ENCODE data around the gene NSFL1C. TPM values are rescaled to one million over a fixed set of nuclear protein-coding genes. Genes with fewer than 3 reads are reported as not detected.

The NSFL1C gene
- total and polyA plus RNA-seq, 2 of the 4 experiments (the other 2 are of a cell fraction) = 33.0 to 40.3 TPM

GRCh38 chr20:1394686-1395085 is 72.0 kb downstream of the NSFL1C start:
- in situ Hi-C loops (cut with MboI; ENCODE audit: low sequenced_read_pairs) = no loop called here
- POLR2A ChIA-PET (ENCODE audit: unreplicated experiment) = no interaction called here

More at GRCh38 chr20:1394686-1395085, 72.0 kb downstream of the NSFL1C start:
- H3K79me1 ChIP-seq (ENCODE audit: low read depth in 1 of 2, low read length in 2 of 2) = peaks cover 9 to 39% of the 10 kb centered on the region in 2 experiments; a peak in 3 of 4 replicates
- DNase-seq = no peak
- no peak overlapping the region for H4K8ac ChIP-seq (ENCODE audit: low read depth in 2 of 2, low read length in 2 of 2)
- dilution Hi-C loops (cut with HindIII; ENCODE audit: low sequenced_read_pairs, unreplicated experiment) (no loop called here), intact Hi-C loops (cut with micrococcal nuclease) (loop anchor here (5.0 to 10.0 kb wide), 2 partner anchors 38 to 180 kb away; no protein-coding TSS in a partner anchor)
- H3K56ac ChIP-seq (ENCODE audit: extremely low read depth, insufficient read depth, low read length) = no peak overlapping the region
- no peak overlapping the region for H3K27ac ChIP-seq (ENCODE audit: insufficient read depth, low read length)
- H3K27me3 ChIP-seq (ENCODE audit: control insufficient read depth, insufficient read depth, low read length) = no peaks in the 10 kb centered on the region
- no peak overlapping the region for H3K4me3 ChIP-seq (ENCODE audit: insufficient read depth, low read depth, low read length)
- H3K14ac ChIP-seq (replicated peaks; ENCODE audit: low read depth, low read length) = no peak overlapping the region
- no peak overlapping the region for H2BK5ac ChIP-seq (ENCODE audit: low read depth, low read length, poor library complexity, severe bottlenecking)
- no peak overlapping the region for H3K4me2 ChIP-seq (ENCODE audit: low read depth, low read length)
- no peak overlapping the region for H4K5ac ChIP-seq (ENCODE audit: low read depth, low read length)
- H2AK5ac ChIP-seq (ENCODE audit: low read depth, low read length) = no peak overlapping the region
- H2BK20ac ChIP-seq (ENCODE audit: low read depth, low read length) = no peak overlapping the region
- no peak overlapping the region for H2BK15ac ChIP-seq (ENCODE audit: low read depth, low read length)
- no peak overlapping the region for H3K9ac ChIP-seq (ENCODE audit: low read depth, low read length)
- H3K9me3 ChIP-seq (ENCODE audit: control insufficient read depth, insufficient read depth, low read length) = no peaks in the 10 kb centered on the region
- BruUV-seq (replicated peaks) = no TSS peak
- H3K4ac ChIP-seq (ENCODE audit: low read depth, low read length) = no peak overlapping the region
- ATAC-seq (ENCODE audit: low read depth) = no peak
- H2AFZ ChIP-seq (replicated peaks; ENCODE audit: low read length, poor library complexity) = no peak overlapping the region
- H2BK120ac ChIP-seq (ENCODE audit: low read depth, low read length) = no peak overlapping the region
- H3K23ac ChIP-seq (ENCODE audit: low read depth, low read length) = no peak overlapping the region
- peaks cover 27% of the 10 kb centered on the region for H4K20me1 ChIP-seq (ENCODE audit: insufficient read depth, low read length)
- H4K91ac ChIP-seq (ENCODE audit: insufficient read depth, low read depth, low read length) = no peak overlapping the region
- no peak overlapping the region for H2AK9ac ChIP-seq (replicated peaks; ENCODE audit: low read depth, low read length, poor library complexity)
- no peak overlapping the region for H3K18ac ChIP-seq (ENCODE audit: low read depth, low read length)
- peaks cover 5% of the 10 kb centered on the region for H3K36me3 ChIP-seq (ENCODE audit: control insufficient read depth, insufficient read depth, low read length)
- peaks cover 24% of the 10 kb centered on the region for H3K9me1 ChIP-seq (ENCODE audit: insufficient read depth, low read length)
- WGBS, 2 experiments (ENCODE audit: extremely low coverage in 2 of 2, insufficient read length in 1 of 2) = no CpG with 5 or more reads among the region's 2 CpGs
- peaks cover 17% of the 10 kb centered on the region for H3K4me1 ChIP-seq (ENCODE audit: control insufficient read depth, insufficient read depth, low read length)
- CTCF ChIA-PET = no interaction called here
- TF ChIP-seq RCOR1 (IDR thresholded peaks at IDR 0.05; ENCODE audit: insufficient replicate concordance, low read length) (no peak), RFX5 (IDR thresholded peaks at IDR 0.05; ENCODE audit: low read depth, low read length) (no peak), CTCF (conservative IDR thresholded peaks at IDR 0.05; ENCODE audit: low read depth, low read length) (no peak), MAZ (IDR thresholded peaks at IDR 0.05; ENCODE audit: borderline replicate concordance, low read depth, low read length) (no peak), FOS (IDR thresholded peaks at IDR 0.05; ENCODE audit: low read depth, low read length) (no peak), RAD21 (IDR thresholded peaks at IDR 0.05; ENCODE audit: low read length) (no peak), CEBPB (IDR thresholded peaks at IDR 0.05; ENCODE audit: low read depth, low read length) (no peak)
